Astrocyte of the spinal cord (primary cell): ENCODE data around the gene KRT10.
A peak's percentile ranks its signal among the peaks of the same experiment; 100 is the strongest.
"Not testable (repeated sequence)": the region's sequence is repeated elsewhere in the genome, so short reads cannot be mapped to it uniquely, and the experiment has no call there.

Source experiments
- DNase-seq: peaks from one replicate; pipeline ENCODE4 v3.0.0; 2011; ENCODE audit warnings: low read depth, low spot score
- H3K4me3 ChIP-seq: 2 replicates; pipeline ENCODE4 v1.5.1; 2011; ENCODE audit warnings: low read depth, mild to moderate bottlenecking, low read length, moderate library complexity
- in situ Hi-C: cut with HindIII; loops from 2 replicates; pipeline ENCODE4 v1.10.0; 2017; ENCODE audit warnings: low sequenced_read_pairs
- TF ChIP-seq, protein P1 (sequence below): IDR thresholded peaks from 2 replicates; pipeline ENCODE4 v1.5.1; 2012; ENCODE audit warnings: low read depth, mild to moderate bottlenecking, low read length, inconsistent platforms

KRT10 gene

DNA sequence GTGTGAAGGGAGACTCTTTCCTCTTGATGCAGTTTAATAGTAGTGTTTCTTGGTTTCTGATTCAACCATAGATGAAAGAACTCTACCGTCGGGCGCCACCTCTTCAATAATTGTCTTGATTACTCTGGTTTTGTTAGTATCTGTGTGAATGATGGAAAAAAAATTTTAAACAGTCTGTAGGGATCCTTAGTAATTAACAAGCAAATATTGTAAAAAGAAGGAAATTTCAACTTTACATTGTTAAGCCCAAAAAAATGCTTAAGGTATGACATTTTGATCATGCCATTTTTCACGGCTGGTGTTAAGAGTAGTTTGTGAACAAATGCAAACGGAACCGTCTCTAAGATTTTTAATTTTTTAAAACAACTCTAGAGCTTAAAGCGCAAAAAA lies 4.1 kb downstream of the KRT10 start:
- in situ Hi-C loops, result no loop called here
- TF ChIP-seq, protein P1, sequence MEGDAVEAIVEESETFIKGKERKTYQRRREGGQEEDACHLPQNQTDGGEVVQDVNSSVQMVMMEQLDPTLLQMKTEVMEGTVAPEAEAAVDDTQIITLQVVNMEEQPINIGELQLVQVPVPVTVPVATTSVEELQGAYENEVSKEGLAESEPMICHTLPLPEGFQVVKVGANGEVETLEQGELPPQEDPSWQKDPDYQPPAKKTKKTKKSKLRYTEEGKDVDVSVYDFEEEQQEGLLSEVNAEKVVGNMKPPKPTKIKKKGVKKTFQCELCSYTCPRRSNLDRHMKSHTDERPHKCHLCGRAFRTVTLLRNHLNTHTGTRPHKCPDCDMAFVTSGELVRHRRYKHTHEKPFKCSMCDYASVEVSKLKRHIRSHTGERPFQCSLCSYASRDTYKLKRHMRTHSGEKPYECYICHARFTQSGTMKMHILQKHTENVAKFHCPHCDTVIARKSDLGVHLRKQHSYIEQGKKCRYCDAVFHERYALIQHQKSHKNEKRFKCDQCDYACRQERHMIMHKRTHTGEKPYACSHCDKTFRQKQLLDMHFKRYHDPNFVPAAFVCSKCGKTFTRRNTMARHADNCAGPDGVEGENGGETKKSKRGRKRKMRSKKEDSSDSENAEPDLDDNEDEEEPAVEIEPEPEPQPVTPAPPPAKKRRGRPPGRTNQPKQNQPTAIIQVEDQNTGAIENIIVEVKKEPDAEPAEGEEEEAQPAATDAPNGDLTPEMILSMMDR, result no peak
- no peak for DNase-seq
- H3K4me3 ChIP-seq, result peak overlapping the region; percentile 65

DNA sequence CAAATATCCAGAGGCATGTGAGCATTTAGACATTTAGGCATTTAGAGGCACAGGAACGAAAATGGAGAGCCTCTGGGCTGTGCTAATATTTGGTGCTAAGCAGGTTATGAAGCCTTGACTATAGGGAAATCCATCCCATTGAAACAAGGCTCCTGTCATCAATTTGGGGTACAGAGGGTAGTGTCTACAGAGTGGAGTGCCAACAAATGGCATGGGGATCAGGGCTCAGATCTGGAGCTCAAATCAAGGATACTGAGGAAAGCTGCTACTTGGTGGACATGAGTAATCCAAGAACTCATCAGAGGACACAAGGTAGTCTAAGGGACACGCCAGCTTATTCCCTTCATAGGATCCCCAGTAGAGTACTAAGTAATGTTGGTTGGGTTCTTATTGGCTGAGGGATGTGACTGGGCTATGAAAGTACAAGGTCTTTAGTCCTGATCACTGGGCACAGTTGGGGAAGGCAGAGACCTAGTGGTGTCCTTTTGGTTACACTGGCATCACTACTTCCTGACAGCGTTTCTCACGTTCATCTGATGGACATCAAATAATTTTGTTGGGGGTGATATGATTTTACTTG lies 5.2 kb downstream of the KRT10 start:
- in situ Hi-C loops, result no loop called here
- no peak overlapping the region for H3K4me3 ChIP-seq
- TF ChIP-seq, protein P1, result no peak
- DNase-seq, result no peak

DNA sequence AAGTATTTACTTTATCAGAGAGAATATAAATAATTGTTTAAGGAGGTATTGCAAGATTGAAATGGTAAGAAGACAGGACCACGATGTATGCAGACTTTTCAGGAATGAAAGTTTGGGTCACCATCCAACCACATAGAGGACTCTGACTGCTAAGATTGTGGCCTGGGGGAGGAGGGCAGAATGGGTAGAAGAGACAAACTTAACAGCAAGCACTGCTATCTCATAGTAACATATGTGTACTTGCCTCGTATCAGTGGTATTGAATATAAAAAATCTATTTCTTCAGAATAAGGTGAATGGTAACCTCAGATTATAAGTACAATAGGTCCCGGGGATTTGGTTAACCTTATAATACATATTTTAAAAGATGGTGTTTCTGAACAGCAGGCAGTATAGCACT lies 5.8 kb downstream of the KRT10 start:
- DNase-seq, result no peak
- TF ChIP-seq, protein P1, result no peak
- in situ Hi-C loops, result no loop called here
- no peak overlapping the region for H3K4me3 ChIP-seq

DNA sequence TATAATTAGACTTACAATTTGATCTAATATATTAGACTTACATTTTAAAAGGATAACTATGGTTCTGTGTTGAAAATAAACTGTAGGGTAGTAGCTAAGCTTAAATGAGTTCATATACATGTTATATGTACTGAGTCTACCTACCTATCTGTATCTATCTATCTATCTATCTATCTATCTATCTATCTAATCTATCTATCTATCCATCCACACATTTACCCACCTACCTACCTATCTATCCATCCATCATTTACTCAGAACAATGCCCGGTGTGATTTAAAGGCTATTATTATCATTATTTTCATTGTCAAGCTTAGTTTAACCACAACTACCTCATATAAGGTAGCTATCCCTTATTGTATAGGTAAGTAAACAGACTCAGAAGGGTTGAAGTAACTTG lies 7.0 kb downstream of the KRT10 start:
- in situ Hi-C loops, result no loop called here
- no peak overlapping the region for H3K4me3 ChIP-seq
- no peak for DNase-seq
- TF ChIP-seq, protein P1, result no peak

DNA sequence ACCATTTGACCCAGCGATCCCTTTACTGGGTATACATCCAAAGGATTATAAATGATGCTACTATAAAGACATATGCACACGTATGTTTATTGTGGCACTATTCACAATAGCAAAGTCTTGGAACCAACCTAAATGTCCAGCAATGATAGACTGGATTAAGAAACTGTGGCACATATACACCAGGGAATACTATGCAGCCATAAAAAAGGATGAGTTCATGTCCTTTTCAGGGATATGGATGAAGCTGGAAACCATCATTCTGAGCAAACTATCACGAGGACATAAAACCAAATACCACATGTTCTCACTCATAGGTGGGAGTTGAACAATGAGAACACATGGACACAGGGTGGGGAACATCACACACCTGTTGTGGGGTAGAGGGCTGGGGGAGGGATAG lies 7.8 kb downstream of the KRT10 start:
- DNase-seq, in situ Hi-C loops, H3K4me3 ChIP-seq: not testable (repeated sequence)

DNA sequence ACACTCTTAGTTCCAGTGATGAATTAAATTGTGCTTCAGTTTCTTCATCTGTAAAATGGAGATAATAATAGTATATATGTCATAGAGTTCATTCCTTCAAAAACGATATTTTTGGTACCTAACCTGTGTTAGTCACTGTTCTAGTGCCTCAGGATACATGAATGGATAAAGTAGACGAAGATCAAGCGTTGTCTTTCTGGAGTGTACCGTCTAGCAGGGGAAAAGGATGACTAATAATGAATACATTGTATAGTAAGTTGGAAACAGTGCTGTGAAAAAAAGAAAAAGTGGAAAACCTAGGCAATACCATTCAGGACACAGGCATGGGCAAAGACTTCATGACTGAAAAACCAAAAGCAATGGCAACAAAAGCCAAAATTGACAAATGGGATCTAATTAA lies 8.6 kb downstream of the KRT10 start:
- H3K4me3 ChIP-seq, result no peak overlapping the region
- TF ChIP-seq, protein P1, result no peak
- in situ Hi-C loops, result no loop called here
- no peak for DNase-seq

DNA sequence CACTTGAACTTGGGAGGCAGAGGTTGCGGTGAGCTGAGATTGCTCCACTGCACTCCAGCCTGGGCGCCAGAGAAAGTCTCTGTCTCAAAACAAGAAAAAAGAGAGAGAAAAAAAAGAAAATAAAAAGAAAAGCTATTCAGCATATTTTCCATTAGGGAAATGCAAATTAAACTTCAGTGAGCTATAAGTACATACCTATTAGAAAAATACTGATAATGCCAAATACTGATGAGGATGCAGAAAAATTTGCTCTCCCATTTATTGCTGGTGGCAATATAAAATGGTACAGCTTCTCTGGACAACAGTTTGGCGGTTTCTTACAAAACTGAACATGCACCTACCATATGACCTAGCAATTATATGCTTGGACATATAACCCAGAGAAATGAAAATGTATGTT lies 9.8 kb downstream of the KRT10 start:
- in situ Hi-C loops, result no loop called here
- H3K4me3 ChIP-seq, result no peak overlapping the region
- TF ChIP-seq, protein P1, result no peak
- no peak for DNase-seq
